Cardiac muscle cell (in vitro differentiated cells and primary cell): Measurements from ENCODE around the gene MMP28. TPM values are rescaled to one million over a fixed set of nuclear protein-coding genes. Genes with fewer than 3 reads are reported as not detected.

ENCODE experiments used
- DNase-seq, 2 donors: peaks; one replicate each; pipeline versions ENCODE4 v3.0.0 to v3.0.0-alpha.2; 2010 to 2017; ENCODE audit warnings: low read depth in 1 of 2, low spot score in 1 of 2
- H3K27ac ChIP-seq: fragments of 200-600 bp; sonication (generic); 2 replicates; pipeline ENCODE4 v1.5.1; 2016
- H3K27me3 ChIP-seq: fragments of 200-600 bp; sonication (generic); 2 replicates; pipeline ENCODE4 v1.6.0; 2016; ENCODE audit warnings: control low read depth
- H3K36me3 ChIP-seq: fragments of 200-600 bp; sonication (generic); 2 replicates; pipeline ENCODE4 v1.5.1; 2016; ENCODE audit warnings: control low read depth
- H3K4me1 ChIP-seq: fragments of 200-600 bp; sonication (generic); 2 replicates; pipeline ENCODE4 v1.8.1; 2017; ENCODE audit warnings: low read depth, mild to moderate bottlenecking, mixed run types
- H3K4me3 ChIP-seq: fragments of 200-600 bp; sonication (generic); 2 replicates; pipeline ENCODE4 v1.5.1; 2016; ENCODE audit warnings: mild to moderate bottlenecking
- H3K9me3 ChIP-seq: fragments of 200-600 bp; sonication (generic); 2 replicates; pipeline ENCODE4 v1.5.1; 2017; ENCODE audit warnings: low read depth, mild to moderate bottlenecking, control low read depth
- CTCF ChIP-seq: IDR thresholded peaks from 2 replicates; pipeline ENCODE4 v1.5.1; 2012; ENCODE audit warnings: low read depth, mild to moderate bottlenecking, low read length
- polyA plus RNA-seq: library from polyadenylated mRNA; unstranded; fragments of >200 nt; fragmentation: Nextera tagmentation; extraction: Ambion mirVana; gene quantifications from 2 replicates; pipeline ENCODE4 v1.2.1, GENCODE V29; 2016
- total RNA-seq: library from RNA; depleted of rRNA; stranded (reverse); fragments of >200 nt; gene quantifications from 2 replicates; pipeline ENCODE4 v1.2.3, GENCODE V29; 2016

Gene MMP28
- total and polyA plus RNA-seq, 2 experiments from 2014 or later, result 0.84 TPM; not detected in 1

DNA sequence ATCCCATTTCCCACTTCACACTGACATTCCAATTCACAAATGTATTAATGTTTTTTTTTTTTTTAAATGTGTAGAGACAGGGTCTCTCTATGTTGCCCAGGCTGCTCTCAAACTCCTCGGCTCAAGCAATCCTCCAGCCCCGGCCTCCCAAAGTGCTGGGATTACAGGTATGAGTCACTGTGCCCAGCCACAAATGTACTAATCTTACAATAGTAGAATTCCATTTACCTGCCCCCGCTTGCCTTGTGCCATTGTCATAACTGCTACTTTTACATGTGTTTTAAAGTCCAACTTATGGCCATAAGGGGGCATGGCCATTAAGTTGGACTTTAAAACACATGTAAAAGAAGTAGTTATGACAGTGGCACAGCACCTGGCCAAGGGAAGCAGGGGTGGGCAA is 4.6 kb downstream of the MMP28 start:
- no peak for DNase-seq
- H3K4me3 ChIP-seq, result no peak overlapping the region
- H3K27me3 ChIP-seq, result peaks cover 63% of the 10 kb centered on the region
- TF ChIP-seq CTCF, result no peak
- peaks cover 13% of the 10 kb centered on the region for H3K4me1 ChIP-seq
- no peaks in the 10 kb centered on the region for H3K9me3 ChIP-seq
- H3K27ac ChIP-seq, result no peak overlapping the region
- H3K36me3 ChIP-seq, result no peaks in the 10 kb centered on the region

DNA sequence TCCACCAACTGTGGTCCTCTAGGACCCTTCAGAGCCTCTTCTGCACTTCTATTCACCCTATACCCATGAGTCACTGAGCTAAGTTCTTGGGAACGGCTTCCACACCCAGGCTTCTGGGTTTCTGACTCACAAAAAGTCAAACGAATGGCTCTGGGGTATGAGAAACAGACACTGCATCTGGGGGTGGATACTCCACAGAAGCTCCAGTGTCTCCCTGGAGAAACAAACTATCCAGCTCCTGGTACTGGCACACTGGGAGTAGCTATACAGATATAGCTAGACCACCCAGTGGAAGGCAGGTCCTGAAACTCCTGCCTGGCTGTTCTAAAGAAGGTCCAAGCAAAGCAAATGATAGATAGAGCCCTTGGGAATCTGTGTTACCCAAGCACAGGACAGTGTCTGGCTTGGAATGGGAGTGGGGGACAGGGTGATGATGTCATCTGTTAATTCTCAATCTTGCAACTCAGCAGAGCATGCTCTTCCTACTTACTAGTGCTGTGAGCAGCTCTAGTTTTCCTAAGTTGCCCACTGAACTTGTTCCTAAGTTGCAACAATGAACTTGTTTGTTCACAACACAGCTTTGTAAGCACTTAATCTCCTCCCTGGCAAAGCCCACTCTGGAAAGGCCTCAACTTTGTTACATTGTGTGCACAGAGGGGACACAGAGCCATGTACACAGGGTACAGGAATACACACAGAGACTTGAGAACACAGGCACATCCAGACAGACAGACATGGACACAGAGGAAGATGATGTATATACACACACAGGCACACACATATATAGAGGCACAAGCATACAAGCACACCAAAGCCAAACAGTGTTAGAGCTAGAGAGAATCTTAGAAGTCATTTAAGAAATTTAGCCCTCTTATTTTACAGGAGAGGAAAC is 6.7 kb downstream of the MMP28 start:
- peak in 1 of 2 donors; percentile 72 for DNase-seq
- no peak overlapping the region for H3K4me3 ChIP-seq
- H3K27me3 ChIP-seq, result peaks cover 42% of the 10 kb centered on the region
- H3K9me3 ChIP-seq, result no peaks in the 10 kb centered on the region
- no peaks in the 10 kb centered on the region for H3K36me3 ChIP-seq
- H3K4me1 ChIP-seq, result peaks cover 13% of the 10 kb centered on the region
- no peak for TF ChIP-seq CTCF
- H3K27ac ChIP-seq, result no peak overlapping the region

GRCh38 chr17:35786941-35787432 is 8.5 kb downstream of the MMP28 start:
- peak in 1 of 2 donors; percentile 49 for DNase-seq
- no peak overlapping the region for H3K4me3 ChIP-seq
- H3K36me3 ChIP-seq, result no peaks in the 10 kb centered on the region
- peaks cover 31% of the 10 kb centered on the region for H3K27me3 ChIP-seq
- H3K27ac ChIP-seq, result peak overlapping the region; percentile 53
- H3K4me1 ChIP-seq, result peaks cover 17% of the 10 kb centered on the region
- no peak for TF ChIP-seq CTCF
- H3K9me3 ChIP-seq, result no peaks in the 10 kb centered on the region

GRCh38 chr17:35784895-35785294 is 10.5 kb downstream of the MMP28 start:
- Histone ChIP-seq H3K27ac (no peak overlapping the region), H3K4me3 (no peak overlapping the region), H3K27me3 (peaks cover 17% of the 10 kb centered on the region), H3K4me1 (peaks cover 17% of the 10 kb centered on the region), H3K36me3 (no peaks in the 10 kb centered on the region), H3K9me3 (no peaks in the 10 kb centered on the region)
- no peak for TF ChIP-seq CTCF
- DNase-seq, result no peak

- Histone ChIP-seq H3K27me3 (peaks cover 19% of the 10 kb centered on the region), H3K36me3 (no peaks in the 10 kb centered on the region), H3K4me1 (peaks cover 3% of the 10 kb centered on the region), H3K4me3 (no peak overlapping the region), H3K27ac (no peak overlapping the region), H3K9me3 (no peaks in the 10 kb centered on the region)
- no peak for DNase-seq
- no peak for TF ChIP-seq CTCF
Measured at GRCh38 chr17:35780950-35781349, 14.5 kb downstream of the MMP28 start.
